Caco-2 (cell line): ENCODE measurements around the gene DDX42. TPM values are rescaled to one million over a fixed set of nuclear protein-coding genes. Genes with fewer than 3 reads are reported as not detected.
A peak's percentile ranks its signal among the peaks of the same experiment; 100 is the strongest.

Experiments
- Bru-seq: library from RNA; stranded (reverse); fragments of 400-500 nt; gene quantifications from one replicate; lab custom pipeline; 2021; lab: Mats Ljungman, UMichigan
- BruChase-seq, 2 experiments: library from RNA; stranded (reverse); fragments of 400-500 nt; gene quantifications; one replicate each; lab custom pipeline; 2021; lab: Mats Ljungman, UMichigan
- BruUV-seq: library from RNA; stranded (reverse); fragments of 400-500 nt; replicated peaks from 2 replicates; lab custom pipeline; 2021; lab: Mats Ljungman, UMichigan
- CTCF ChIA-PET: fragments of 300-600 bp; sonication (Branson Sonifier 250); formaldehyde crosslinking; loops from one replicate; lab custom pipeline; 2022; ENCODE audit warnings: antibody characterized with exemption; lab: Charles Lee
- POLR2A ChIA-PET: fragments of 300-600 bp; sonication (Branson Sonifier 250); formaldehyde crosslinking; loops from one replicate; lab custom pipeline; 2022; ENCODE audit warnings: antibody characterized with exemption; lab: Charles Lee
- DNase-seq, 2 experiments: peaks; one replicate each; pipeline versions ENCODE4 v3.0.0 to v3.0.0-alpha.2; 2020 to 2022
- H3K27me3 ChIP-seq: replicated peaks from 2 replicates; pipeline ENCODE4 v1.6.0; 2011; ENCODE audit warnings: low read length; ENCODE audit not compliant: control insufficient read depth, insufficient read depth
- H3K36me3 ChIP-seq: 2 replicates; pipeline ENCODE4 v1.5.1; 2011; ENCODE audit warnings: low read length; ENCODE audit not compliant: control insufficient read depth, insufficient read depth
- H3K4me1 ChIP-seq: fragments of 250-450 bp; sonication (Bioruptor Pico); 2 replicates; pipeline ENCODE4 v1.5.1; 2020; ENCODE audit warnings: mild to moderate bottlenecking
- H3K4me3 ChIP-seq: 2 replicates; pipeline ENCODE4 v1.5.1; 2011; ENCODE audit warnings: low read depth, mild to moderate bottlenecking, control low read depth, low read length
- H3K9me3 ChIP-seq: fragments of 250-450 bp; sonication (Bioruptor Pico); 2 replicates; pipeline ENCODE4 v1.5.1; 2020; ENCODE audit warnings: mild to moderate bottlenecking, moderate library complexity
- H3K27ac Mint-ChIP-seq: one replicate; pipeline ENCODE4 v1.8.0; 2022; ENCODE audit warnings: mixed read lengths; ENCODE audit not compliant: unreplicated experiment
- H3K27me3 Mint-ChIP-seq: one replicate; pipeline ENCODE4 v1.8.0; 2022; ENCODE audit warnings: mixed read lengths; ENCODE audit not compliant: insufficient read depth, unreplicated experiment
- H3K36me3 Mint-ChIP-seq: one replicate; pipeline ENCODE4 v1.8.0; 2022; ENCODE audit warnings: mild to moderate bottlenecking, mixed read lengths; ENCODE audit not compliant: insufficient read depth, unreplicated experiment
- H3K4me1 Mint-ChIP-seq: one replicate; pipeline ENCODE4 v1.8.0; 2022; ENCODE audit warnings: low read depth, mixed read lengths; ENCODE audit not compliant: unreplicated experiment
- H3K4me3 Mint-ChIP-seq: one replicate; pipeline ENCODE4 v1.8.0; 2022; ENCODE audit warnings: mild to moderate bottlenecking, moderate library complexity, mixed read lengths; ENCODE audit not compliant: unreplicated experiment
- H3K9me3 Mint-ChIP-seq: one replicate; pipeline ENCODE4 v1.8.0; 2022; ENCODE audit warnings: mixed read lengths; ENCODE audit not compliant: unreplicated experiment
- CTCF ChIP-seq, 2 experiments: fragments of 200-600 bp in 1 of 2; IDR thresholded peaks; 1 replicate in 1 of 2; 2 replicates in 1 of 2; pipeline versions ENCODE4 v1.5.1 to v1.8.0; 2011 to 2022; ENCODE audit warnings: antibody characterized with exemption in 1 of 2, control low read depth in 1 of 2, inconsistent platforms in 1 of 2, low read depth in 1 of 2, low read length in 1 of 2, mild to moderate bottlenecking in 1 of 2, moderate library complexity in 1 of 2; ENCODE audit not compliant: insufficient read depth in 1 of 2, severe bottlenecking in 1 of 2, unreplicated experiment in 1 of 2
- intact Hi-C: fragments of 100-400 bp; cut with micrococcal nuclease; formaldehyde crosslinking; loops from one replicate; pipeline ENCODE4 v1.10.0; 2022; ENCODE audit not compliant: unreplicated experiment
- long read RNA-seq: library from polyadenylated mRNA; stranded (forward); transcript quantifications from one replicate; pipeline ENCODE4 v2.0.0, GENCODE V29; 2022
- total RNA-seq: library from RNA; stranded (reverse); gene quantifications from 2 replicates; pipeline ENCODE4 v1.2.3, GENCODE V29; 2022

The DDX42 gene
- total RNA-seq (179 and 183 TPM in 2 replicates), Bru-seq, nascent RNA (percentile 95 among the genes with signal in this experiment), BruChase-seq, experiment 1, labeled RNA remaining after a 2-hour chase (percentile 93 among the genes with signal in this experiment), BruChase-seq, experiment 2, labeled RNA remaining after a 6-hour chase (percentile 90 among the genes with signal in this experiment)
- long read RNA-seq, full-length matches to known transcripts = 33 of 52 reads
- long read RNA-seq, partial matches to known transcripts = 9 of 52 reads
- long read RNA-seq, other reads (novel, unspliced or antisense) = 10 of 52 reads

DNA sequence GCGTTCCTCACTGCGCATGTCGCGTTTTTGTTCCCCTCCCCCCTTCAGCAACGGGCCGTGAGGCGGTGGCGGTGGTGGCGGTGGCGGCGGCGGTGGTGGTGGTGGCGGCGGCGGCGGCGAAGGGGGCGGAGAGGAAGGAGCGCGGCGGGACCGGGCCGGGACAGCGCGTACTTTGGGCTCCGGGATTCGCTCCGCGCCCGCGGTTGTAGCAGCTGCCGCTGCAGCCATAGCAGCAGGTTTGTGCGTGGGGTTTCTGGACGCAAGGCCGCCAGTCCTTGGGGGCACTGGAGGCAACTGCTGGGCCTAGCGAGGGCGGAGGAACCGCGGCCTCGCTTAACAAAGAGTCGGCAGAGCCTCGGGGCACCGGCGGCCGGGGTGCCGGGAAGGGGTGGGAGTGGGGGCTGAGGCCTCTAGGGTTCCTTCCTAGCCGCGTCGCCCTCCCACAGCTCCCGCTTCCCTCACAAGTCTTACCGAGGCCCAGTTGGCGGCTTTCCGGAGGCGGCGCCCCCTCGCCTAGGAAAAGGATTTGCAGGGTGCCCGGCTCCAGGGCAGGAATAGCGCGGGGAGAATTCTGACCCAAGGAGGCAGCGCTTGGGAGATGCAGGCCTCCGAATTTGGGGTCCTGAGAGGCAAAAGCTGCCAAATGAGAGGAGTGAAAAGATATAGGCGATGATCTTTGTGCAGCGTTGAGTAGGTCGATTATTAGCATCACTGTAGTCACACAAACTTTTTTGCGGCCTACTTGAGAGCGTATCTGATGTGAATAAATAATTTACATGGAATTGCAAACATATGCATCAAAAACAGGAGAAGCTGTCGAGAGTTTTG lies at the start of gene DDX42:
Gene DDX42 (plus strand): TSS at position 30 of the 828 bp plus-strand sequence. CDS start 12,880 bp downstream, outside the sequence.
- Histone ChIP-seq H3K27me3 (no peaks in the 10 kb centered on the region), H3K4me3 (peak within 1 kb of the TSS; percentile 100), H3K4me1 (no peaks in the 10 kb centered on the region; the same call in 1 of the 2 replicates), H3K9me3 (no peaks in the 10 kb centered on the region), H3K36me3 (peaks cover 3% of the 10 kb centered on the region; the same call in 1 of the 2 replicates)
- H3K4me3 Mint-ChIP-seq = peak within 1 kb of the TSS; percentile 76
- TF ChIP-seq CTCF (IDR thresholded peaks at IDR 0.05; ENCODE audit: insufficient read depth in 1 of 2, low read depth in 1 of 2, low read length in 1 of 2, severe bottlenecking in 1 of 2, unreplicated experiment in 1 of 2) = peak in 1 of 2 experiments; percentile 30
- H3K27me3 Mint-ChIP-seq = no peaks in the 10 kb centered on the region
- peak within 1 kb of the TSS; percentile 100 for H3K27ac Mint-ChIP-seq
- CTCF ChIA-PET = interaction anchor here (0.7 to 1.7 kb wide), 6 partner anchors 10 to 349 kb away, joined by 3 to 12 read pairs (median 6); no protein-coding TSS in a partner anchor
- intact Hi-C loops = loop anchor here (2.0 to 5.0 kb wide), 2 partner anchors 53 to 68 kb away; partner anchors contain the start of genes FTSJ3, PSMC5 and SMARCD2
- peak; percentile 94 to 96 for DNase-seq
- peaks cover 9% of the 10 kb centered on the region for H3K9me3 Mint-ChIP-seq
- H3K36me3 Mint-ChIP-seq = peaks cover 82% of the 10 kb centered on the region
- no TSS peak for BruUV-seq
- POLR2A ChIA-PET = interaction anchor here (0.6 to 1.7 kb wide), 18 partner anchors 8 to 1288 kb away, joined by 3 to 31 read pairs (median 5); partner anchors contain the start of genes DCAF7, KCNH6, PSMC5 and SMARCD2
- peaks cover 24% of the 10 kb centered on the region for H3K4me1 Mint-ChIP-seq

DNA sequence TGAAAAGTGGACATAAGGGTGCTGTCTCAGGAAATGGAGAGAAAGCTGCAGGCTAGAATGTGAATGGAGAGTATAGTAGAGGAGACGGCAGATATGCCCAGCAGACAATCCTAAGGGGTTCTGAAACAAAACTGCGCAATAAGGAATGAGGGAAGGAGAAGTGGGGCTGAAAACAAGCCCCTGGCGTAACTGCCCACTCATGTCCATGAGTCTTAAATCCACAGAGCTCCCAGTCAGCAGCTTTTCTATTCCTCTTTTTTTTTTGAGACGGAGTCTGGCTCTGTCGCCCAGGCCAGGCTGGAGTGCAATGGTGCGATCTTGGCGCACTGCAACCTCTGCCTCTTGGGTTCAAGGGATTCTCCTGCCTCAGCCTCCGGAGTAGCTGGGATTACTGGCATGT lies 38.3 kb upstream of the DDX42 start:
- H3K36me3 ChIP-seq = no peaks in the 10 kb centered on the region
- no peaks in the 10 kb centered on the region for H3K36me3 Mint-ChIP-seq
- BruUV-seq = no TSS peak
- H3K4me1 Mint-ChIP-seq = peaks cover 6% of the 10 kb centered on the region
- peaks cover 5% of the 10 kb centered on the region; the same call in 1 of the 2 replicates for H3K4me1 ChIP-seq
- intact Hi-C loops = no loop called here
- H3K27me3 Mint-ChIP-seq = no peaks in the 10 kb centered on the region
- POLR2A ChIA-PET = no interaction called here
- H3K4me3 Mint-ChIP-seq = no peak overlapping the region
- no peak for TF ChIP-seq CTCF (IDR thresholded peaks at IDR 0.05; ENCODE audit: insufficient read depth in 1 of 2, low read depth in 1 of 2, low read length in 1 of 2, severe bottlenecking in 1 of 2, unreplicated experiment in 1 of 2)
- H3K9me3 ChIP-seq = no peaks in the 10 kb centered on the region
- H3K9me3 Mint-ChIP-seq = no peaks in the 10 kb centered on the region
- H3K27me3 ChIP-seq = no peaks in the 10 kb centered on the region
- H3K4me3 ChIP-seq = no peak overlapping the region
- CTCF ChIA-PET = no interaction called here
- H3K27ac Mint-ChIP-seq = no peak overlapping the region
- no peak for DNase-seq
